Sigmoid colon (tissue), 7 donors: ENCODE results near the gene DRAM2. TPM values are rescaled to one million over a fixed set of nuclear protein-coding genes. Genes with fewer than 3 reads are reported as not detected.

Experiments used
- DNase-seq: peaks from one replicate; pipeline ENCODE4 v3.0.0-alpha.2; 2019
- H3K27ac ChIP-seq, 4 donors: fragments of 200-600 bp; sonication (generic); one replicate each; pipeline ENCODE4 v1.5.1; 2016 to 2019; ENCODE audit warnings: mild to moderate bottlenecking in 1 of 4
- H3K27me3 ChIP-seq, 3 donors: fragments of 200-600 bp; sonication (generic); one replicate each; pipeline ENCODE4 v1.5.1; 2019; ENCODE audit warnings: mild to moderate bottlenecking in 1 of 3
- H3K36me3 ChIP-seq, 4 donors: fragments of 200-600 bp; sonication (generic); one replicate each; pipeline ENCODE4 v1.5.1; 2016 to 2019
- H3K4me1 ChIP-seq, 4 donors: fragments of 200-600 bp; sonication (generic); one replicate each; pipeline ENCODE4 v1.5.1; 2017 to 2019
- H3K4me3 ChIP-seq, 4 donors: fragments of 200-600 bp; sonication (generic); one replicate each; pipeline ENCODE4 v1.5.1; 2017 to 2019; ENCODE audit warnings: mild to moderate bottlenecking in 2 of 4, moderate library complexity in 1 of 4
- H3K9me3 ChIP-seq, 4 donors: fragments of 200-600 bp in 3 of 4; sonication (generic) in 3 of 4; one replicate each; pipeline versions ENCODE4 v1.5.1 to v1.6.1; 2013 to 2019
- CTCF ChIP-seq, 4 experiments: fragments of 450-650 bp in 3 of 4; fragments of 200-600 bp in 1 of 4; IDR thresholded peaks; one replicate each; pipeline ENCODE4 v1.5.1; 2016 to 2019; ENCODE audit warnings: antibody characterized with exemption in 4 of 4, mild to moderate bottlenecking in 3 of 4, moderate library complexity in 2 of 4
- EP300 ChIP-seq, 4 donors: sonication (generic); formaldehyde crosslinking; IDR thresholded peaks; one replicate each; pipeline ENCODE4 v1.6.1; 2017; ENCODE audit warnings: antibody characterized with exemption in 4 of 4
- POLR2A ChIP-seq, 2 donors: fragments of 450-650 bp; IDR thresholded peaks; one replicate each; pipeline ENCODE4 v1.6.1; 2016; ENCODE audit warnings: antibody characterized with exemption in 2 of 2, mild to moderate bottlenecking in 2 of 2, moderate library complexity in 2 of 2
- POLR2AphosphoS5 ChIP-seq, 4 donors: sonication (generic); formaldehyde crosslinking; IDR thresholded peaks; one replicate each; pipeline ENCODE4 v1.6.1; 2017; ENCODE audit warnings: antibody characterized with exemption in 4 of 4
- WGBS, 2 donors: extraction: QIAGEN DNeasy Blood & Tissue Kit; methylation state at CpG; one replicate each; pipeline ENCODE4 v1.1.7; 2013; 5-methylcytosine and 5-hydroxymethylcytosine counted together
- intact Hi-C: fragments of 100-400 bp; cut with DNase I; formaldehyde crosslinking; loops from one replicate; pipeline ENCODE4 v1.15.1; 2023
- polyA plus RNA-seq, 3 donors: library from polyadenylated mRNA; stranded (reverse); fragments of 200-250 nt; gene quantifications; one replicate each; pipeline ENCODE4 v1.2.3, GENCODE V29; 2013
- total RNA-seq, 4 donors: library from RNA; depleted of rRNA; stranded (reverse); fragments of >200 nt; gene quantifications; one replicate each; pipeline ENCODE4 v1.1.0, GENCODE V29; 2016
- donor health status: healthy with polysubstance abuse.
- donor health status: Bipolar disorder and iron deficiency.
- donor health status: healthy.

DRAM2 gene
- total and polyA plus RNA-seq, 7 donors: 27.0 to 69.6 (median 52.1) TPM

- H3K36me3 ChIP-seq: peaks cover 5 to 66% (median 9%) of the 10 kb centered on the region in 4 donors
- TF ChIP-seq CTCF (IDR thresholded peaks at IDR 0.05) (no peak), POLR2A (IDR thresholded peaks at IDR 0.05) (no peak), POLR2AphosphoS5 (IDR thresholded peaks at IDR 0.05) (no peak), EP300 (IDR thresholded peaks at IDR 0.05) (no peak)
- intact Hi-C loops: no loop called here
- no peaks in the 10 kb centered on the region for H3K9me3 ChIP-seq
- no peak overlapping the region for H3K4me3 ChIP-seq
- no peaks in the 10 kb centered on the region for H3K27me3 ChIP-seq
- no peak overlapping the region for H3K27ac ChIP-seq
- no peak for DNase-seq
- H3K4me1 ChIP-seq: no peaks in the 10 kb centered on the region
Observed at GRCh38 chr1:111179968-111180533, 40.2 kb upstream of the DRAM2 start.

- H3K36me3 ChIP-seq: peaks cover 0 to 66% (median 3%) of the 10 kb centered on the region in 4 donors
Observed at GRCh38 chr1:111176678-111177077, 36.8 kb upstream of the DRAM2 start.

GRCh38 chr1:111175349-111175748 lies 35.5 kb upstream of the DRAM2 start:
- Histone ChIP-seq H3K27ac (no peak overlapping the region), H3K4me3 (no peak overlapping the region), H3K4me1 (no peaks in the 10 kb centered on the region), H3K9me3 (no peaks in the 10 kb centered on the region), H3K36me3 (peaks cover 0 to 66% (median 3%) of the 10 kb centered on the region in 4 donors), H3K27me3 (no peaks in the 10 kb centered on the region)
- TF ChIP-seq POLR2A (IDR thresholded peaks at IDR 0.05): no peak
- TF ChIP-seq EP300 (IDR thresholded peaks at IDR 0.05): no peak
- no peak for TF ChIP-seq POLR2AphosphoS5 (IDR thresholded peaks at IDR 0.05)
- TF ChIP-seq CTCF (IDR thresholded peaks at IDR 0.05): no peak
- no peak for DNase-seq
- WGBS, 2 donors: 86 to 97% methylated on average over 3 of the region's 3 CpGs
- intact Hi-C loops: no loop called here

More at GRCh38 chr1:111176678-111177077, 36.8 kb upstream of the DRAM2 start:
- no peak for TF ChIP-seq EP300 (IDR thresholded peaks at IDR 0.05)
- TF ChIP-seq POLR2A (IDR thresholded peaks at IDR 0.05): no peak
- 67 to 76% methylated on average over 1 of the region's 1 CpG for WGBS, 2 donors
- no peaks in the 10 kb centered on the region for H3K27me3 ChIP-seq
- DNase-seq: no peak
- no peaks in the 10 kb centered on the region for H3K9me3 ChIP-seq
- H3K4me3 ChIP-seq: no peak overlapping the region
- intact Hi-C loops: no loop called here
- no peak overlapping the region for H3K27ac ChIP-seq
- no peaks in the 10 kb centered on the region for H3K4me1 ChIP-seq

- DNase-seq: no peak
- intact Hi-C loops: no loop called here
- Histone ChIP-seq H3K27me3 (no peaks in the 10 kb centered on the region), H3K4me1 (no peaks in the 10 kb centered on the region), H3K36me3 (peaks cover 0 to 60% (median 5%) of the 10 kb centered on the region in 4 donors), H3K27ac (no peak overlapping the region), H3K9me3 (no peaks in the 10 kb centered on the region), H3K4me3 (no peak overlapping the region)
- TF ChIP-seq EP300 (IDR thresholded peaks at IDR 0.05) (no peak), POLR2AphosphoS5 (IDR thresholded peaks at IDR 0.05) (no peak), POLR2A (IDR thresholded peaks at IDR 0.05) (no peak), CTCF (IDR thresholded peaks at IDR 0.05) (no peak)
Observed at GRCh38 chr1:111174070-111174469, 34.2 kb upstream of the DRAM2 start.

- Histone ChIP-seq H3K9me3 (no peaks in the 10 kb centered on the region), H3K36me3 (peaks cover 0 to 66% (median 13%) of the 10 kb centered on the region in 4 donors), H3K4me1 (no peaks in the 10 kb centered on the region), H3K27ac (no peak overlapping the region), H3K27me3 (no peaks in the 10 kb centered on the region), H3K4me3 (no peak overlapping the region)
- DNase-seq: no peak
- intact Hi-C loops: no loop called here
- TF ChIP-seq POLR2A (IDR thresholded peaks at IDR 0.05) (no peak), CTCF (IDR thresholded peaks at IDR 0.05) (no peak), POLR2AphosphoS5 (IDR thresholded peaks at IDR 0.05) (no peak), EP300 (IDR thresholded peaks at IDR 0.05) (no peak)
Observed at GRCh38 chr1:111172463-111172862, 32.6 kb upstream of the DRAM2 start.
